ENCODE results near the gene AP5S1.
"Not testable (repeated sequence)": the region's sequence is repeated elsewhere in the genome, so short reads cannot be mapped to it uniquely, and the experiment has no call there.

AP5S1 gene

GRCh38 chr20:3820048-3820900, at the start of gene AP5S1:
Gene AP5S1, plus strand, starts transcription at chr20:3820547. Its CDS starts 1,571 bp downstream, at chr20:3822118.
- DNase-seq: peak; percentile 95 to 98

GRCh38 chr20:3771552-3772058, 48.7 kb upstream of the AP5S1 start:
- no peak for DNase-seq

GRCh38 chr20:3775457-3776108, 44.8 kb upstream of the AP5S1 start:
- no peak for DNase-seq

GRCh38 chr20:3777381-3777715, 43.0 kb upstream of the AP5S1 start:
- DNase-seq: no peak

GRCh38 chr20:3777716-3778629, 42.4 kb upstream of the AP5S1 start:
- peak; percentile 44 to 82 for DNase-seq

GRCh38 chr20:3778976-3779375, 41.4 kb upstream of the AP5S1 start:
- DNase-seq: no peak

- peak; percentile 98 to 99 for DNase-seq
These were observed 39.0 kb upstream of the AP5S1 start, which contains the start of gene SPEF1 for GRCh38 chr20:3781153-3781910. Gene SPEF1, minus strand, starts transcription at chr20:3781448. Its CDS starts 161 bp downstream, at chr20:3781287.

GRCh38 chr20:3782597-3782996, 37.8 kb upstream of the AP5S1 start:
- DNase-seq: no peak

- peak in 1 of 2 experiments; percentile 55 for DNase-seq
These were observed 37.3 kb upstream of the AP5S1 start for GRCh38 chr20:3783068-3783489.

GRCh38 chr20:3783511-3784195, 36.7 kb upstream of the AP5S1 start:
- DNase-seq: no peak

GRCh38 chr20:3784216-3784853, 36.0 kb upstream of the AP5S1 start:
- no peak for DNase-seq

GRCh38 chr20:3784863-3785239, 35.5 kb upstream of the AP5S1 start:
- DNase-seq: no peak

GRCh38 chr20:3785240-3786125, 34.9 kb upstream of the AP5S1 start:
- DNase-seq: peak in 1 of 2 experiments; percentile 67

GRCh38 chr20:3786126-3786484, 34.2 kb upstream of the AP5S1 start:
- peak; percentile 22 to 75 for DNase-seq

- peak; percentile 56 to 95 for DNase-seq
These were observed 33.6 kb upstream of the AP5S1 start, which contains the start of gene CENPB for GRCh38 chr20:3786665-3787323. Gene CENPB, minus strand, starts transcription at chr20:3786740. Its CDS starts 257 bp downstream, at chr20:3786483.

GRCh38 chr20:3787324-3788014, 32.9 kb upstream of the AP5S1 start:
- DNase-seq: no peak

GRCh38 chr20:3788685-3789155, 31.6 kb upstream of the AP5S1 start:
- peak; percentile 7 to 37 for DNase-seq

GRCh38 chr20:3789201-3789600, 31.1 kb upstream of the AP5S1 start:
- not testable (repeated sequence) for DNase-seq

Measured in NCI-H526 (cell line).